ENCODE results near the gene MSN. TPM values are rescaled to one million over a fixed set of nuclear protein-coding genes. Genes with fewer than 3 reads are reported as not detected.

MSN gene
- total and polyA plus RNA-seq, 2 of the 13 experiments (the other 11 are each of a cell fraction or from before 2014, with no cell fraction given), result 0.15 TPM; not detected in 1

DNA sequence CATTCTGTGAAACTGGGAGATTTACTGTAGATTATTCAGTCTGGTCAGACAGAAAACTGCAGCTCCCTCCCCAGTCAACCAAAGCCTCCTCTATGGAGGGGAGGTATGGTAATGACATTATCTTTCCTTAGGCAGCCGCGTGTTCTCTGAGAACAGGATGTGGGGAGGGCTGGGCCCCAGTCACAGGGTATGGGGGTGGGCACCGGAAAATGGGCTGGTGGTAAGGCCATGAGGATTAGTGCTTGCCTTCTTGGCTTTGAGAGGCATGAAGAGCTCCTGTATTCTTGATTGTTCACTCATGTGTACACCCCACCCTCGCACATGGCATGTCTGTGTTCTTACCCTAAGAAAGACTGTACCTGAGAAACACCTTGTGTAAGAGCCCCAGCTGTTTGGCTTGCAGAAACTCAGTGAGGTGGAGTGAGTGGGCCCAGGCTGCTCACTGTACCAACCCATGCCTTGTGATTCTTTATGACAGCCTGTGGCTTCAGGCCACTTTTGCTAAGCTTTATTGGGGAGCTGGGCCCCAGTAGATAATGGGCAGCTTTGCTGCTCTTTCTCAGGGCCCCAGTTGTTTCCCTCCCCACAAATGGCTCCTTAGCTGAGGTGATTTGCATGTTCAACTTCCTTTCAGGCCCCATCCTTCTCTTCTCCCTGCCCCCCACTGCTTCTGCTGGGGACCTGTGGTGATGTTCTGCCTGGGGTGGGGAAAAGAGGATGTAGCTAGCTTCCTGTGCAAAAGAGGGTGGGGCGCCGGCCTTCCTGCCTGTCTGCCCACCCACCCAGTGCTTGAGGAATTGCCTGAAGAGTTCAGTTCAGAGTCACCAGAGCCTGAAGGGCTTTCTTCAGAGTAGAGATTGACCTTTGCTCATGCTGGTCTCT is 30.7 kb downstream of the MSN start:
- in situ Hi-C loops (cut with HindIII; ENCODE audit: extremely low pct_ligation_motif_present, low pct_unique_long_range_greater_than_20kb), result no loop called here
- no peak overlapping the region for H3K9ac ChIP-seq (ENCODE audit: insufficient read depth, low read depth, low read length)
- FAIRE-seq, result no peak

GRCh38 chrX:65702956-65703355 is 35.5 kb downstream of the MSN start:
- no peak overlapping the region for H3K4me3 ChIP-seq (replicated peaks in 1 of 3; ENCODE audit: insufficient read depth in 1 of 3, low read depth in 2 of 3, low read length in 3 of 3)
- in situ Hi-C loops (cut with HindIII; ENCODE audit: extremely low pct_ligation_motif_present, low pct_unique_long_range_greater_than_20kb) (no loop called here), intact Hi-C loops (cut with micrococcal nuclease; ENCODE audit: unreplicated experiment) (no loop called here)
- no peak for FAIRE-seq
- H3K4me1 ChIP-seq (ENCODE audit: insufficient read depth, low read length), result no peaks in the 10 kb centered on the region
- no peaks in the 10 kb centered on the region for H3K36me3 ChIP-seq (replicated peaks in 1 of 2; ENCODE audit: control insufficient read depth in 1 of 2, insufficient read depth in 2 of 2, low read length in 2 of 2)
- no peaks in the 10 kb centered on the region for H3K79me2 ChIP-seq (ENCODE audit: insufficient read depth, low read length)
- no peak overlapping the region for H3K4me2 ChIP-seq (ENCODE audit: low read depth, low read length)
- no peak overlapping the region for H3K9ac ChIP-seq (ENCODE audit: insufficient read depth, low read depth, low read length)
- no TSS peak for BruUV-seq (replicated peaks)
- H3K9me3 ChIP-seq (ENCODE audit: low read length), result no peaks in the 10 kb centered on the region
- 0% methylated on average over 2 of the region's 2 CpGs for WGBS (ENCODE audit: low lambda C conversion rate)
- no peak overlapping the region for H2AFZ ChIP-seq (ENCODE audit: low read length)
- H3K27me3 ChIP-seq (ENCODE audit: control insufficient read depth in 1 of 2, insufficient read depth in 2 of 2, low read length in 2 of 2), result no peaks in the 10 kb centered on the region
- no peaks in the 10 kb centered on the region for H4K20me1 ChIP-seq (ENCODE audit: insufficient read depth, low read length)
- no peak for ATAC-seq
- ChIA-PET CTCF (ENCODE audit: low intra/inter-chr PET ratio, low total read pairs) (no interaction called here), POLR2A (no interaction called here)
- H3K27ac ChIP-seq (ENCODE audit: extremely low read length, insufficient read depth, low read length), result no peak overlapping the region
- DNase-seq (ENCODE audit: low spot score), result no peak
- no peak for TF ChIP-seq SP5 (CRISPR knock-in tag; IDR thresholded peaks at IDR 0.05; ENCODE audit: borderline replicate concordance, low read depth)
- no peak for TF ChIP-seq ZHX1 (CRISPR knock-in tag; IDR thresholded peaks at IDR 0.05; ENCODE audit: low read depth)
- TF ChIP-seq ZNF552 (CRISPR knock-in tag; IDR thresholded peaks at IDR 0.05; ENCODE audit: borderline replicate concordance), result no peak
- no peak for TF ChIP-seq CHD4 (IDR thresholded peaks at IDR 0.05; ENCODE audit: borderline replicate concordance, low read length)
- TF ChIP-seq SSRP1 (CRISPR knock-in tag; IDR thresholded peaks at IDR 0.05), result no peak
- TF ChIP-seq ZMYM2 (CRISPR knock-in tag; IDR thresholded peaks at IDR 0.05), result no peak
- no peak for TF ChIP-seq CERS6 (CRISPR knock-in tag; IDR thresholded peaks at IDR 0.05)

More for the DNA sequence above, 30.7 kb downstream of the MSN start:
- H3K9me3 ChIP-seq (ENCODE audit: low read length), result no peaks in the 10 kb centered on the region
- CTCF ChIA-PET (ENCODE audit: low intra/inter-chr PET ratio, low total read pairs), result no interaction called here
- H4K20me1 ChIP-seq (ENCODE audit: insufficient read depth, low read length), result no peaks in the 10 kb centered on the region
- POLR2A ChIA-PET, result no interaction called here
- intact Hi-C loops (cut with micrococcal nuclease; ENCODE audit: unreplicated experiment), result no loop called here
- no peaks in the 10 kb centered on the region for H3K4me1 ChIP-seq (ENCODE audit: insufficient read depth, low read length)
- no peak overlapping the region for H3K27ac ChIP-seq (ENCODE audit: extremely low read length, insufficient read depth, low read length)
- BruUV-seq (replicated peaks), result no TSS peak
- no peak overlapping the region for H3K4me3 ChIP-seq (replicated peaks in 1 of 3; ENCODE audit: insufficient read depth in 1 of 3, low read depth in 2 of 3, low read length in 3 of 3)
- no peaks in the 10 kb centered on the region for H3K36me3 ChIP-seq (replicated peaks in 1 of 2; ENCODE audit: control insufficient read depth in 1 of 2, insufficient read depth in 2 of 2, low read length in 2 of 2)
- no peak overlapping the region for H3K4me2 ChIP-seq (ENCODE audit: low read depth, low read length)
- no peak for ATAC-seq
- no peaks in the 10 kb centered on the region for H3K27me3 ChIP-seq (ENCODE audit: control insufficient read depth in 1 of 2, insufficient read depth in 2 of 2, low read length in 2 of 2)
- 50% methylated on average over 2 of the region's 6 CpGs for whole genome bisulfite sequencing (ENCODE audit: low lambda C conversion rate)
- H3K79me2 ChIP-seq (ENCODE audit: insufficient read depth, low read length), result no peaks in the 10 kb centered on the region
- no peak overlapping the region for H2AFZ ChIP-seq (ENCODE audit: low read length)
- no peak for DNase-seq (ENCODE audit: low spot score)
- TF ChIP-seq FOSL1 (CRISPR knock-in tag; IDR thresholded peaks at IDR 0.05; ENCODE audit: borderline replicate concordance) (no peak), NFKB2 (CRISPR knock-in tag; IDR thresholded peaks at IDR 0.05; ENCODE audit: borderline replicate concordance) (no peak), ZNF891 (CRISPR knock-in tag; IDR thresholded peaks at IDR 0.05) (no peak), DPF2 (CRISPR knock-in tag; IDR thresholded peaks at IDR 0.05; ENCODE audit: borderline replicate concordance, low read depth) (no peak), NRL (CRISPR knock-in tag; IDR thresholded peaks at IDR 0.05; ENCODE audit: borderline replicate concordance) (no peak)

Measured in HepG2 (cell line).